Colonic mucosa (tissue), 4 donors: Measurements from ENCODE around the gene KCNH3. TPM values are rescaled to one million over a fixed set of nuclear protein-coding genes. Genes with fewer than 3 reads are reported as not detected.

Experiments used
- DNase-seq: peaks from one replicate; pipeline ENCODE4 v3.0.0-alpha.2; 2020
- H3K27ac ChIP-seq: fragments of 200-600 bp; one replicate; pipeline ENCODE4 v1.8.0; 2021
- H3K27me3 ChIP-seq: fragments of 200-600 bp; one replicate; pipeline ENCODE4 v1.8.0; 2021
- H3K36me3 ChIP-seq: fragments of 200-600 bp; one replicate; pipeline ENCODE4 v1.8.0; 2021
- H3K4me1 ChIP-seq: fragments of 200-600 bp; one replicate; pipeline ENCODE4 v1.8.0; 2021; ENCODE audit warnings: mild to moderate bottlenecking
- H3K4me3 ChIP-seq: fragments of 200-600 bp; one replicate; pipeline ENCODE4 v1.8.0; 2021
- H3K9ac ChIP-seq, 2 donors: one replicate each; pipeline ENCODE4 v1.7.0; 2013; ENCODE audit warnings: control low read depth in 2 of 2, low read depth in 2 of 2, low read length in 2 of 2
- H3K9me3 ChIP-seq: fragments of 200-600 bp; one replicate; pipeline ENCODE4 v1.8.0; 2021
- CTCF ChIP-seq: fragments of 200-600 bp; IDR thresholded peaks from one replicate; pipeline ENCODE4 v1.8.0; 2022; ENCODE audit warnings: antibody characterized with exemption, mild to moderate bottlenecking
- intact Hi-C: fragments of 100-400 bp; cut with DNase I; formaldehyde crosslinking; loops from one replicate; pipeline ENCODE4 v1.14.1; 2022
- total RNA-seq, 2 donors: library from RNA; stranded (reverse); fragmentation: NEBNext Ultra II Directional in 1 of 2; extraction: Animal tissue kit (Norgen Biotek cat#: 25700) in 1 of 2; gene quantifications; one replicate each; pipeline ENCODE4 v1.2.1, GENCODE V29; 2021
- donor health status: healthy.
- donor health status: DM: no; HTN: no; CAD: no.
- donor health status: DM: no; HTN: no; CAD: no.

Gene KCNH3
- total RNA-seq, 2 donors from 2014 or later: 0.05 to 0.13 TPM

- TF ChIP-seq CTCF: no peak
These were observed 19.8 kb upstream of the KCNH3 start for GRCh38 chr12:49518914-49519573.

GRCh38 chr12:49519574-49519936 lies 19.3 kb upstream of the KCNH3 start:
- intact Hi-C loops: no loop called here
- H3K36me3 ChIP-seq: peaks cover 3% of the 10 kb centered on the region
- TF ChIP-seq CTCF: no peak
- no peaks in the 10 kb centered on the region for H3K27me3 ChIP-seq
- no peaks in the 10 kb centered on the region for H3K4me1 ChIP-seq
- no peak overlapping the region for H3K9ac ChIP-seq
- H3K27ac ChIP-seq: no peak overlapping the region
- no peak for DNase-seq
- no peak overlapping the region for H3K4me3 ChIP-seq
- no peaks in the 10 kb centered on the region for H3K9me3 ChIP-seq

More at GRCh38 chr12:49518914-49519573, 19.8 kb upstream of the KCNH3 start:
- Histone ChIP-seq H3K4me1 (no peaks in the 10 kb centered on the region), H3K27ac (no peak overlapping the region), H3K4me3 (no peak overlapping the region), H3K27me3 (no peaks in the 10 kb centered on the region), H3K9me3 (no peaks in the 10 kb centered on the region), H3K36me3 (no peaks in the 10 kb centered on the region), H3K9ac (no peak overlapping the region)
- no peak for DNase-seq
- intact Hi-C loops: no loop called here

- peaks cover 6% of the 10 kb centered on the region for H3K36me3 ChIP-seq
- no peaks in the 10 kb centered on the region for H3K27me3 ChIP-seq
- intact Hi-C loops: no loop called here
- no peaks in the 10 kb centered on the region for H3K4me1 ChIP-seq
- DNase-seq: no peak
- no peak for TF ChIP-seq CTCF
- no peak overlapping the region for H3K9ac ChIP-seq
- H3K27ac ChIP-seq: no peak overlapping the region
- no peaks in the 10 kb centered on the region for H3K9me3 ChIP-seq
- H3K4me3 ChIP-seq: no peak overlapping the region
These were observed 17.4 kb upstream of the KCNH3 start for GRCh38 chr12:49521389-49521788.

GRCh38 chr12:49524660-49525324 lies 14.0 kb upstream of the KCNH3 start:
- Histone ChIP-seq H3K4me3 (no peak overlapping the region), H3K27me3 (no peaks in the 10 kb centered on the region), H3K27ac (no peak overlapping the region), H3K9ac (no peak overlapping the region), H3K36me3 (peaks cover 6% of the 10 kb centered on the region), H3K9me3 (no peaks in the 10 kb centered on the region), H3K4me1 (no peaks in the 10 kb centered on the region)
- no peak for DNase-seq
- intact Hi-C loops: no loop called here
- TF ChIP-seq CTCF: no peak

DNA sequence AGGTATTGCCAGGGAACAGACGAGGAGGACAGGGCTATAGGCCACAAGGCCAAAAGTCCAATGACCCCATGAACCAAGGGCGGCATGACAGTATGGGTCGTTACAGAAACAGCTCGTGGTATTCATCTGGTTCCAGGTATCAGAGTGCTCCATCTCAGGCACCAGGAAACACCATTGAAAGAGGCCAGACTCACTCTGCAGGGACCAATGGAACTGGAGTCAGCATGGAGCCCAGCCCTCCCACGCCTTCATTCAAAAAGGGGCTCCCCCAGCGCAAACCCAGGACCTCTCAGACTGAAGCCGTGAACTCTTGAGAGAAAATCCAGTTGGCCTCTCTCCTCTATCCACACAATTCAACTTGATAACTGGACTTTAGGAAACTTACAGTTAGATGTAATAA lies 12.9 kb upstream of the KCNH3 start:
- no peak overlapping the region for H3K4me3 ChIP-seq
- no peak overlapping the region for H3K9ac ChIP-seq
- no peaks in the 10 kb centered on the region for H3K9me3 ChIP-seq
- TF ChIP-seq CTCF: no peak
- H3K27ac ChIP-seq: no peak overlapping the region
- intact Hi-C loops: no loop called here
- peaks cover 6% of the 10 kb centered on the region for H3K36me3 ChIP-seq
- H3K27me3 ChIP-seq: no peaks in the 10 kb centered on the region
- DNase-seq: no peak
- no peaks in the 10 kb centered on the region for H3K4me1 ChIP-seq
